PC-9 (cell line): ENCODE measurements around the gene NLRP1. TPM values are rescaled to one million over a fixed set of nuclear protein-coding genes. Genes with fewer than 3 reads are reported as not detected.

Experiments used
- BruUV-seq: library from RNA; stranded (reverse); fragments of 400-500 nt; replicated peaks from 2 replicates; lab custom pipeline; 2021; lab: Mats Ljungman, UMichigan
- CTCF ChIA-PET: fragments of 300-600 bp; sonication (Branson Sonifier 250); formaldehyde crosslinking; loops from one replicate; lab custom pipeline; 2022; ENCODE audit warnings: antibody characterized with exemption; lab: Charles Lee
- POLR2A ChIA-PET: fragments of 300-600 bp; sonication (Branson Sonifier 250); formaldehyde crosslinking; loops from one replicate; lab custom pipeline; 2022; ENCODE audit warnings: antibody characterized with exemption; ENCODE audit not compliant: unreplicated experiment; lab: Charles Lee
- DNase-seq, 2 experiments: peaks; one replicate each; pipeline versions ENCODE4 v3.0.0 to v3.0.0-alpha.2; 2015 to 2022; ENCODE audit warnings: mixed read lengths in 1 of 2
- H2AFZ ChIP-seq: fragments of 200-600 bp; sonication (generic); 2 replicates; pipeline ENCODE4 v1.8.1; 2017; ENCODE audit warnings: antibody characterized with exemption
- H3F3A ChIP-seq: fragments of 200-600 bp; sonication (generic); 2 replicates; pipeline ENCODE4 v1.8.1; 2017; ENCODE audit warnings: antibody characterized with exemption, mild to moderate bottlenecking, low read depth; ENCODE audit not compliant: insufficient read depth
- H3K27ac ChIP-seq: fragments of 200-600 bp; sonication (generic); 2 replicates; pipeline ENCODE4 v1.6.1; 2016; ENCODE audit warnings: mixed run types
- H3K27me3 ChIP-seq: fragments of 200-600 bp; sonication (generic); 2 replicates; pipeline ENCODE4 v1.6.1; 2016; ENCODE audit warnings: low read depth, mixed run types; ENCODE audit not compliant: insufficient read depth
- H3K36me3 ChIP-seq: fragments of 200-600 bp; sonication (generic); 2 replicates; pipeline ENCODE4 v1.6.1; 2016; ENCODE audit warnings: low read depth, mixed run types
- H3K4me1 ChIP-seq: fragments of 200-600 bp; sonication (generic); replicated peaks from 2 replicates; pipeline ENCODE4 v1.6.1; 2016; ENCODE audit warnings: mixed run types; ENCODE audit not compliant: insufficient read depth
- H3K4me2 ChIP-seq: fragments of 200-600 bp; sonication (generic); 2 replicates; pipeline ENCODE4 v1.6.1; 2017; ENCODE audit warnings: mixed run types
- H3K4me3 ChIP-seq: fragments of 200-600 bp; sonication (generic); 2 replicates; pipeline ENCODE4 v1.6.1; 2016; ENCODE audit warnings: mixed run types
- H3K79me2 ChIP-seq: fragments of 200-600 bp; sonication (generic); 2 replicates; pipeline ENCODE4 v1.6.1; 2017; ENCODE audit warnings: low read depth, mixed run types
- H3K9me2 ChIP-seq: fragments of 200-600 bp; sonication (generic); 2 replicates; pipeline ENCODE4 v1.8.1; 2017; ENCODE audit warnings: mild to moderate bottlenecking; ENCODE audit not compliant: insufficient read depth
- H3K9me3 ChIP-seq: fragments of 200-600 bp; sonication (generic); 2 replicates; pipeline ENCODE4 v1.8.1; 2016; ENCODE audit warnings: low read depth; ENCODE audit not compliant: insufficient read depth
- H4K20me1 ChIP-seq: fragments of 200-600 bp; sonication (generic); 2 replicates; pipeline ENCODE4 v1.8.1; 2017; ENCODE audit not compliant: insufficient read depth
- EZH2 ChIP-seq: fragments of 200-600 bp; sonication (generic); IDR thresholded peaks from 2 replicates; pipeline ENCODE4 v1.8.0; 2017; ENCODE audit warnings: antibody characterized with exemption, low read depth
- intact Hi-C: fragments of 100-400 bp; cut with micrococcal nuclease; formaldehyde crosslinking; loops from one replicate; pipeline ENCODE4 v1.10.0; 2022; ENCODE audit not compliant: unreplicated experiment
- total RNA-seq: library from RNA; stranded (reverse); gene quantifications from 2 replicates; pipeline ENCODE4 v1.2.3, GENCODE V29; 2021
- TF ChIP-seq, protein P1 (sequence below): fragments of 200-600 bp; sonication (generic); conservative IDR thresholded peaks from 2 replicates; pipeline ENCODE4 v1.6.1; 2017; ENCODE audit warnings: mixed run types, antibody characterized with exemption, mild to moderate bottlenecking, moderate library complexity

NLRP1 gene
- total RNA-seq, 1 experiment from 2014 or later: 0.63 TPM

DNA sequence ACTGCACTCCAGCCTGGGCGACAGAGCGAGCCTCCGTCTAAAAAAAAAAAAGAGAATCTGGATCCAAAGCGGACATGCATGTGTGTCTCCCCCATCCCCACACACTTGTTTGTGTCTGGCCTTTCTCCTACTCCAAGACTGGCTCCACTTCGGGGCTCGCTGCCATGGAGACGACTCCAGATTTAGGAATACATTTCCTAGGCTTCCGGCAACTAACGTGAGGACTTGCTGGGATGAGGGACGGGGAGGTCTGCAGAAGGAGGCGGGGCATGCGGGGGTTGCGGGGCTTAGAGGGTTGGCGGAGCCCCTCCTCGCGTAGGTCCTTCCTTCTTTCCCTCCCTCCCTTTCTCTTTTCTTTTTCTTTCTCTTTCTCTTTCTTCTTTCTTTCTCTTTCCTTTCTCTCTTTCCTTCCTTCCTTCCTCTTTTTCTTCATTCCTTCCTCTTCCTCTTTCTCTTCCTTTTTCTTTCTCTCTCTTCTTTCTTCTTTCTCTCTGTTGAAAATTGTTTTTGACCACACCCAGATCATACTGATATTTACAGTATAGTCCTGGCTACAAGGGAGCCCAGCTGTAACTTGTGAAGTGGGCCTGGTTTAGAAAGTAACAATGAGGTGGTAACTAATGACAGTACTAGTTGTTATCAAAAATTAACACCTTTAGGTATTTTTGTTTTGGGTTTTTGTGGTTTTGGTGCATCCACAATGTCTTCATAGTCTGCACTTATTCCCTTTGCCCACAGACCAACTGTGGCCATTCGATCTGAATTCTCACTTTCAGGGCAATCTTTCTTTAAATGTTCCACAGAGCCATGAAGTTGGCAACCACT is 72.7 kb downstream of the NLRP1 start:
- no peak overlapping the region for H3K4me2 ChIP-seq
- BruUV-seq: no TSS peak
- H2AFZ ChIP-seq: no peak overlapping the region
- TF ChIP-seq, protein P1, sequence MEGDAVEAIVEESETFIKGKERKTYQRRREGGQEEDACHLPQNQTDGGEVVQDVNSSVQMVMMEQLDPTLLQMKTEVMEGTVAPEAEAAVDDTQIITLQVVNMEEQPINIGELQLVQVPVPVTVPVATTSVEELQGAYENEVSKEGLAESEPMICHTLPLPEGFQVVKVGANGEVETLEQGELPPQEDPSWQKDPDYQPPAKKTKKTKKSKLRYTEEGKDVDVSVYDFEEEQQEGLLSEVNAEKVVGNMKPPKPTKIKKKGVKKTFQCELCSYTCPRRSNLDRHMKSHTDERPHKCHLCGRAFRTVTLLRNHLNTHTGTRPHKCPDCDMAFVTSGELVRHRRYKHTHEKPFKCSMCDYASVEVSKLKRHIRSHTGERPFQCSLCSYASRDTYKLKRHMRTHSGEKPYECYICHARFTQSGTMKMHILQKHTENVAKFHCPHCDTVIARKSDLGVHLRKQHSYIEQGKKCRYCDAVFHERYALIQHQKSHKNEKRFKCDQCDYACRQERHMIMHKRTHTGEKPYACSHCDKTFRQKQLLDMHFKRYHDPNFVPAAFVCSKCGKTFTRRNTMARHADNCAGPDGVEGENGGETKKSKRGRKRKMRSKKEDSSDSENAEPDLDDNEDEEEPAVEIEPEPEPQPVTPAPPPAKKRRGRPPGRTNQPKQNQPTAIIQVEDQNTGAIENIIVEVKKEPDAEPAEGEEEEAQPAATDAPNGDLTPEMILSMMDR: no peak
- TF ChIP-seq EZH2: no peak
- H3K4me3 ChIP-seq: no peak overlapping the region
- ChIA-PET CTCF (no interaction called here), POLR2A (no interaction called here)
- DNase-seq: no peak
- intact Hi-C loops: no loop called here
- peaks cover 7% of the 10 kb centered on the region for H3F3A ChIP-seq
- no peaks in the 10 kb centered on the region for H3K9me2 ChIP-seq
- no peaks in the 10 kb centered on the region for H3K27me3 ChIP-seq
- H3K79me2 ChIP-seq: no peaks in the 10 kb centered on the region
- no peaks in the 10 kb centered on the region for H3K36me3 ChIP-seq
- no peaks in the 10 kb centered on the region for H3K9me3 ChIP-seq
- H3K4me1 ChIP-seq: peaks cover 9% of the 10 kb centered on the region
- H4K20me1 ChIP-seq: no peaks in the 10 kb centered on the region
- H3K27ac ChIP-seq: no peak overlapping the region

DNA sequence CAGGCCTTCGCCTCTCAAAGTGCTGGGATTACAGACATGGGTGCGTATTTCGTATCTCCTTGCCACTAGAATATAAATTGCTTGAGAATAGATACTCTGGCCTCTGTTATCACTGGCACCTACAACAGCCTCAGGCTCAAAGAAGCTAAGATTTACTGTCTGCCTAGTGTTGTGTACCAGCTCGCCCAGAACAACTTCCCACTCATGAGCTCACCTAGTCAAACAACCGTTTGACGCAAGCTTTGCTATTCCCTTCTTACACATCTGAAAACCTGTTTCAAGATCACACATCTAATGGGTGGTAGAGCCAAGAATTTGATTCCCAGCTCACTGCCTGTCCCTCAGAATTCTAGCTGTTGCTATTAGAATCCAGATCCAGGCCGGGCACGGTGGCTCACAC is 73.5 kb downstream of the NLRP1 start:
- POLR2A ChIA-PET: no interaction called here
- BruUV-seq: no TSS peak
- CTCF ChIA-PET: no interaction called here
- no peak for DNase-seq
- H3K4me1 ChIP-seq: peaks cover under 1% of the 10 kb centered on the region; the same call in 1 of the 2 replicates
- TF ChIP-seq, protein P1: no peak
- H2AFZ ChIP-seq: no peak overlapping the region
- no peaks in the 10 kb centered on the region for H3K36me3 ChIP-seq
- no peaks in the 10 kb centered on the region for H3K9me3 ChIP-seq
- H4K20me1 ChIP-seq: no peaks in the 10 kb centered on the region
- H3F3A ChIP-seq: 0 out of 2 replicates have a peak, but pooled peaks cover under 1% of the 10 kb centered on the region
- H3K27ac ChIP-seq: no peak overlapping the region
- no peak overlapping the region for H3K4me2 ChIP-seq
- intact Hi-C loops: no loop called here
- H3K9me2 ChIP-seq: no peaks in the 10 kb centered on the region
- no peak overlapping the region for H3K4me3 ChIP-seq
- no peaks in the 10 kb centered on the region for H3K79me2 ChIP-seq
- H3K27me3 ChIP-seq: 0 out of 2 replicates have a peak, but pooled peaks cover 2% of the 10 kb centered on the region

DNA sequence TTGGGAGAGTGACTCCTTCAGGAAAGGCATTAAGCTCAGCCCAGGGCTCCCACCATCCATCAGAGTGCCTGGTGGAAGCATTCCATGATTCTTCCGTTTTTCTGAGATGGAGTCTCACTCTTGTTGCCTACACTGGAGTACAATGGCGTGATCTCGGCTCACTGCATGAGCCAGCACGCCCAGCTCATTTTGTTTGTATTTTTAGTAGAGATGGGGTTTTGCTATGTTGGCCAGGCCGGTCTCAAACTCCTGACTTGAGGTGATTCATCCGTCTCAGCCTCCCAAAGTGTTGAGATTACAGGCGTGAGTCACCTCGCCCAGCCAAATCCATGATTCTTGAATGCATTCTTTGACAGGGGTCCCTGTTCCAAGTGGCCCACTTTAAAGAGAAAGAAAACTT is 74.8 kb downstream of the NLRP1 start:
- Histone ChIP-seq H3K4me3 (no peak overlapping the region), H3K4me1 (no peaks in the 10 kb centered on the region), H3K9me3 (no peaks in the 10 kb centered on the region), H2AFZ (no peak overlapping the region), H3K27ac (no peak overlapping the region), H3K4me2 (no peak overlapping the region), H3K27me3 (0 out of 2 replicates have a peak, but pooled peaks cover 2% of the 10 kb centered on the region), H3K79me2 (no peaks in the 10 kb centered on the region), H3K36me3 (no peaks in the 10 kb centered on the region), H3K9me2 (no peaks in the 10 kb centered on the region), H3F3A (no peaks in the 10 kb centered on the region), H4K20me1 (no peaks in the 10 kb centered on the region)
- DNase-seq: no peak
- ChIA-PET CTCF (no interaction called here), POLR2A (no interaction called here)
- BruUV-seq: no TSS peak
- TF ChIP-seq EZH2: no peak
- TF ChIP-seq, protein P1: no peak
- intact Hi-C loops: no loop called here
